WTC11 (cell line): ENCODE data around the gene IL21R. TPM values are rescaled to one million over a fixed set of nuclear protein-coding genes. Genes with fewer than 3 reads are reported as not detected.

Source experiments
- ATAC-seq: fragments of 200-7000 bp; cut with Tn5 transposase; 2 replicates; pipeline ENCODE4 v1.10.0; 2021; ENCODE audit warnings: mild to moderate bottlenecking, moderate library complexity
- CTCF ChIA-PET: fragments of 300-600 bp; sonication (Branson Sonifier 250); formaldehyde crosslinking; loops from one replicate; lab custom pipeline; 2021; ENCODE audit warnings: antibody characterized with exemption; lab: Charles Lee
- POLR2A ChIA-PET: fragments of 350-600 bp; sonication (Branson Sonifier 250); formaldehyde crosslinking; loops from one replicate; lab custom pipeline; 2021; ENCODE audit warnings: antibody characterized with exemption; lab: Charles Lee
- DNase-seq: peaks from one replicate; pipeline ENCODE4 v3.0.0; 2021; ENCODE audit warnings: low spot score
- H3K27ac Mint-ChIP-seq: 2 replicates; pipeline ENCODE4 v1.8.0; 2021; ENCODE audit warnings: mixed read lengths
- H3K27me3 Mint-ChIP-seq: 2 replicates; pipeline ENCODE4 v1.8.0; 2021; ENCODE audit warnings: low read depth, mild to moderate bottlenecking, moderate library complexity, mixed read lengths
- H3K36me3 Mint-ChIP-seq: 2 replicates; pipeline ENCODE4 v1.8.0; 2021; ENCODE audit warnings: mixed read lengths
- H3K4me1 Mint-ChIP-seq: 2 replicates; pipeline ENCODE4 v1.8.0; 2022; ENCODE audit warnings: mixed read lengths
- H3K4me3 Mint-ChIP-seq: 2 replicates; pipeline ENCODE4 v1.8.0; 2021; ENCODE audit warnings: mild to moderate bottlenecking, moderate library complexity, mixed read lengths
- H3K9me3 Mint-ChIP-seq: 2 replicates; pipeline ENCODE4 v1.8.0; 2021; ENCODE audit warnings: mixed read lengths
- CTCF ChIP-seq: fragments of 200-600 bp; IDR thresholded peaks from 2 replicates; pipeline ENCODE4 v1.8.0; 2022; ENCODE audit warnings: antibody characterized with exemption
- ETV6 ChIP-seq: sonication (generic); formaldehyde crosslinking; IDR thresholded peaks from 2 replicates; pipeline ENCODE4 v1.8.1; 2022; ENCODE audit warnings: mild to moderate bottlenecking, missing genetic modification reagents
- FOXK1 ChIP-seq: sonication (generic); formaldehyde crosslinking; IDR thresholded peaks from 2 replicates; pipeline ENCODE4 v1.8.0; 2022; ENCODE audit warnings: mild to moderate bottlenecking, moderate library complexity, missing genetic modification reagents
- GABPB1 ChIP-seq: sonication (generic); formaldehyde crosslinking; IDR thresholded peaks from 2 replicates; pipeline ENCODE4 v1.8.1; 2023; ENCODE audit warnings: mild to moderate bottlenecking, missing genetic modification reagents
- GTF2I ChIP-seq: fragments of 250-450 bp; sonication (Bioruptor Pico); conservative IDR thresholded peaks from 2 replicates; pipeline ENCODE4 v1.4.0; 2021; ENCODE audit warnings: mild to moderate bottlenecking
- IRF2 ChIP-seq: sonication (generic); formaldehyde crosslinking; IDR thresholded peaks from 2 replicates; pipeline ENCODE4 v1.8.0; 2022; ENCODE audit warnings: low read depth, missing genetic modification reagents, borderline replicate concordance
- MAX ChIP-seq: sonication (generic); formaldehyde crosslinking; IDR thresholded peaks from 2 replicates; pipeline ENCODE4 v1.8.0; 2022; ENCODE audit warnings: mild to moderate bottlenecking, missing genetic modification reagents
- MLX ChIP-seq: sonication (generic); formaldehyde crosslinking; IDR thresholded peaks from 2 replicates; pipeline ENCODE4 v1.8.1; 2023; ENCODE audit warnings: mild to moderate bottlenecking, missing genetic modification reagents, moderate library complexity
- NFATC4 ChIP-seq: fragments of 250-450 bp; sonication (Bioruptor Pico); IDR thresholded peaks from 2 replicates; pipeline ENCODE4 v1.9.0; 2021; ENCODE audit warnings: mild to moderate bottlenecking
- NFE2L1 ChIP-seq: sonication (generic); formaldehyde crosslinking; IDR thresholded peaks from 2 replicates; pipeline ENCODE4 v1.8.1; 2023; ENCODE audit warnings: missing genetic modification reagents
- NFYB ChIP-seq: sonication (generic); formaldehyde crosslinking; conservative IDR thresholded peaks from 2 replicates; pipeline ENCODE4 v1.8.0; 2022; ENCODE audit warnings: low read depth, missing genetic modification reagents
- NR1H2 ChIP-seq: sonication (generic); formaldehyde crosslinking; IDR thresholded peaks from 2 replicates; pipeline ENCODE4 v1.9.0; 2021; ENCODE audit warnings: mild to moderate bottlenecking, moderate library complexity, missing genetic modification reagents
- SMAD4 ChIP-seq: sonication (generic); formaldehyde crosslinking; IDR thresholded peaks from 2 replicates; pipeline ENCODE4 v1.8.0; 2022; ENCODE audit warnings: mild to moderate bottlenecking, missing genetic modification reagents
- TCF7 ChIP-seq: sonication (generic); formaldehyde crosslinking; IDR thresholded peaks from 2 replicates; pipeline ENCODE4 v1.8.0; 2022; ENCODE audit warnings: mild to moderate bottlenecking, low read depth, missing genetic modification reagents, moderate library complexity
- TEAD4 ChIP-seq: sonication (generic); formaldehyde crosslinking; IDR thresholded peaks from 2 replicates; pipeline ENCODE4 v1.8.0; 2022; ENCODE audit warnings: mild to moderate bottlenecking, missing genetic modification reagents
- ZNF219 ChIP-seq: sonication (generic); formaldehyde crosslinking; IDR thresholded peaks from 2 replicates; pipeline ENCODE4 v1.8.0; 2023; ENCODE audit warnings: missing genetic modification reagents, mild to moderate bottlenecking, borderline replicate concordance
- ZNF281 ChIP-seq: sonication (generic); formaldehyde crosslinking; IDR thresholded peaks from 2 replicates; pipeline ENCODE4 v1.8.0; 2023; ENCODE audit warnings: mild to moderate bottlenecking, missing genetic modification reagents
- ZNF416 ChIP-seq: fragments of 250-450 bp; sonication (Bioruptor Pico); IDR thresholded peaks from 2 replicates; pipeline ENCODE4 v1.9.0; 2021; ENCODE audit warnings: mild to moderate bottlenecking, inconsistent platforms
- ZNF671 ChIP-seq: fragments of 250-450 bp; sonication (Bioruptor Pico); IDR thresholded peaks from 2 replicates; pipeline ENCODE4 v1.8.0; 2021; ENCODE audit warnings: mild to moderate bottlenecking
- total RNA-seq: library from RNA; stranded (reverse); gene quantifications from 3 replicates; pipeline ENCODE4 v1.2.3, GENCODE V29; 2021
- TF ChIP-seq, protein P1 (sequence below): fragments of 250-450 bp; sonication (Bioruptor Pico); IDR thresholded peaks from 2 replicates; pipeline ENCODE4 v1.8.0; 2021; ENCODE audit warnings: mild to moderate bottlenecking
- TF ChIP-seq, protein P2 (sequence below): sonication (generic); formaldehyde crosslinking; IDR thresholded peaks from 2 replicates; pipeline ENCODE4 v1.8.0; 2022; ENCODE audit warnings: mild to moderate bottlenecking, missing genetic modification reagents
- TF ChIP-seq, protein P3 (sequence below): sonication (generic); formaldehyde crosslinking; IDR thresholded peaks from 2 replicates; pipeline ENCODE4 v1.8.0; 2022; ENCODE audit warnings: mild to moderate bottlenecking, missing genetic modification reagents
- TF ChIP-seq, protein P4 (sequence below): sonication (generic); formaldehyde crosslinking; IDR thresholded peaks from 2 replicates; pipeline ENCODE4 v1.8.0; 2023; ENCODE audit warnings: missing genetic modification reagents
- TF ChIP-seq, protein P5 (sequence below): fragments of 250-450 bp; sonication (Bioruptor Pico); conservative IDR thresholded peaks from 2 replicates; pipeline ENCODE4 v1.9.0; 2021; ENCODE audit warnings: mild to moderate bottlenecking

Gene IL21R
- total RNA-seq, 1 experiment from 2014 or later: 0.70 TPM

DNA sequence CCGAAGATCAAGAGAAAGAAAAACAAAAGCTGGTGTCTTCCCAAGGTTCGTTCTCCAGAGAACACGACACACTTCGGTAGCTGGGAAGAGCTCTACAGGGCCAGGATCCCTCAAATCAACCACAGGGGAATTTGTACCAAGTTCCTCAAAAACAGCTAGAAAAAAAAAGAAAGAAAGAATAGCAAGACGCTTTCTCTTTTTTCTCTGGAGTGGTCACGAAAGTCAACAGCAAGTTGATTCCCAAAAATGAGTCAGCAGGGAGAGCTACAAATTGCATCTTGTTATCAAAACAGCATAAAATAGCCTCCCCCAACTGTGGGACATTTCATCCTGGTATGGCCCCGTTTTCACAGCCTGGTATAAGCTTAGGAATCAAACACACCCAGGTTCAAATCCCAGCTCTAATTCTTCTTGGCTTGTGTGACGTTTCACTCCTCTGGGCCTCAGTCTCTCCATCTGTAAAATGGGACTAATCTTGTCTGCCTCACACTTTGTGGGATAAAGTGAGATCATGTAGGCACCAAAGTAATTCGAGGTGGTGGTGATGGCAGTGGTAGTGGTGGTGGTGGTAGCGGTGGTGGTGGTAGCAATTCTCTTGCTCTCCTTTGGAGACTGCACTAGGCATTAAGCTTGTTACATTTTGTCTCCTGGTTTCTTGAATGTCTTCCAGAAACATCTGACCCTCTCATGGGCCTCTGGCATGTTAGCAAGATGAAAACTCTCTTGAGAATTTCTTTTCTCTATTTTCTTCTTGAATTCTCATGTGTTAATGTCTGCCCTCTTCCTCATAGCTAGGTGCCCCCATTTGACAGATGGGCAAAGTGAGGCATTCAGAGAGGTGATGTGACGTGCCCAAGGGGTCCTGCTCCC, 988 bp upstream of the IL21R start (continued):
- TF ChIP-seq IRF2 (CRISPR knock-in tag) (no peak), ETV6 (CRISPR knock-in tag) (no peak), ZNF416 (CRISPR knock-in tag) (no peak), SMAD4 (CRISPR knock-in tag) (no peak), GTF2I (CRISPR knock-in tag) (no peak), ZNF671 (CRISPR knock-in tag) (no peak), NFE2L1 (CRISPR knock-in tag) (no peak), FOXK1 (CRISPR knock-in tag) (no peak), NFATC4 (CRISPR knock-in tag) (no peak)
- TF ChIP-seq, protein P1, sequence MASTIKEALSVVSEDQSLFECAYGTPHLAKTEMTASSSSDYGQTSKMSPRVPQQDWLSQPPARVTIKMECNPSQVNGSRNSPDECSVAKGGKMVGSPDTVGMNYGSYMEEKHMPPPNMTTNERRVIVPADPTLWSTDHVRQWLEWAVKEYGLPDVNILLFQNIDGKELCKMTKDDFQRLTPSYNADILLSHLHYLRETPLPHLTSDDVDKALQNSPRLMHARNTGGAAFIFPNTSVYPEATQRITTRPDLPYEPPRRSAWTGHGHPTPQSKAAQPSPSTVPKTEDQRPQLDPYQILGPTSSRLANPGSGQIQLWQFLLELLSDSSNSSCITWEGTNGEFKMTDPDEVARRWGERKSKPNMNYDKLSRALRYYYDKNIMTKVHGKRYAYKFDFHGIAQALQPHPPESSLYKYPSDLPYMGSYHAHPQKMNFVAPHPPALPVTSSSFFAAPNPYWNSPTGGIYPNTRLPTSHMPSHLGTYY (CRISPR knock-in tag): no peak
- TF ChIP-seq, all 79 proteins: peak for 0

- POLR2A ChIA-PET: no interaction called here
- H3K4me3 Mint-ChIP-seq: no peak overlapping the region
- DNase-seq: no peak
- peaks cover 4% of the 10 kb centered on the region; the same call in 1 of the 2 replicates for H3K9me3 Mint-ChIP-seq
- TF ChIP-seq ZNF281 (CRISPR knock-in tag): no peak
- no peak for TF ChIP-seq ZNF219
- TF ChIP-seq NFYB (CRISPR knock-in tag): no peak
- TF ChIP-seq, protein P2, sequence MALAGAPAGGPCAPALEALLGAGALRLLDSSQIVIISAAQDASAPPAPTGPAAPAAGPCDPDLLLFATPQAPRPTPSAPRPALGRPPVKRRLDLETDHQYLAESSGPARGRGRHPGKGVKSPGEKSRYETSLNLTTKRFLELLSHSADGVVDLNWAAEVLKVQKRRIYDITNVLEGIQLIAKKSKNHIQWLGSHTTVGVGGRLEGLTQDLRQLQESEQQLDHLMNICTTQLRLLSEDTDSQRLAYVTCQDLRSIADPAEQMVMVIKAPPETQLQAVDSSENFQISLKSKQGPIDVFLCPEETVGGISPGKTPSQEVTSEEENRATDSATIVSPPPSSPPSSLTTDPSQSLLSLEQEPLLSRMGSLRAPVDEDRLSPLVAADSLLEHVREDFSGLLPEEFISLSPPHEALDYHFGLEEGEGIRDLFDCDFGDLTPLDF (CRISPR knock-in tag): no peak
- TF ChIP-seq MAX: no peak
- TF ChIP-seq GABPB1 (CRISPR knock-in tag): no peak
- TF ChIP-seq MLX (CRISPR knock-in tag): no peak
- no peak for TF ChIP-seq TEAD4 (CRISPR knock-in tag)
- TF ChIP-seq CTCF: no peak
- no peak for TF ChIP-seq TCF7 (CRISPR knock-in tag)
- TF ChIP-seq NR1H2 (CRISPR knock-in tag): no peak
- TF ChIP-seq, protein P3, sequence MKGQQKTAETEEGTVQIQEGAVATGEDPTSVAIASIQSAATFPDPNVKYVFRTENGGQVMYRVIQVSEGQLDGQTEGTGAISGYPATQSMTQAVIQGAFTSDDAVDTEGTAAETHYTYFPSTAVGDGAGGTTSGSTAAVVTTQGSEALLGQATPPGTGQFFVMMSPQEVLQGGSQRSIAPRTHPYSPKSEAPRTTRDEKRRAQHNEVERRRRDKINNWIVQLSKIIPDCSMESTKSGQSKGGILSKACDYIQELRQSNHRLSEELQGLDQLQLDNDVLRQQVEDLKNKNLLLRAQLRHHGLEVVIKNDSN (CRISPR knock-in tag): no peak
- TF ChIP-seq, protein P4, sequence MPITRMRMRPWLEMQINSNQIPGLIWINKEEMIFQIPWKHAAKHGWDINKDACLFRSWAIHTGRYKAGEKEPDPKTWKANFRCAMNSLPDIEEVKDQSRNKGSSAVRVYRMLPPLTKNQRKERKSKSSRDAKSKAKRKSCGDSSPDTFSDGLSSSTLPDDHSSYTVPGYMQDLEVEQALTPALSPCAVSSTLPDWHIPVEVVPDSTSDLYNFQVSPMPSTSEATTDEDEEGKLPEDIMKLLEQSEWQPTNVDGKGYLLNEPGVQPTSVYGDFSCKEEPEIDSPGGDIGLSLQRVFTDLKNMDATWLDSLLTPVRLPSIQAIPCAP (CRISPR knock-in tag): no peak
- TF ChIP-seq, protein P5, sequence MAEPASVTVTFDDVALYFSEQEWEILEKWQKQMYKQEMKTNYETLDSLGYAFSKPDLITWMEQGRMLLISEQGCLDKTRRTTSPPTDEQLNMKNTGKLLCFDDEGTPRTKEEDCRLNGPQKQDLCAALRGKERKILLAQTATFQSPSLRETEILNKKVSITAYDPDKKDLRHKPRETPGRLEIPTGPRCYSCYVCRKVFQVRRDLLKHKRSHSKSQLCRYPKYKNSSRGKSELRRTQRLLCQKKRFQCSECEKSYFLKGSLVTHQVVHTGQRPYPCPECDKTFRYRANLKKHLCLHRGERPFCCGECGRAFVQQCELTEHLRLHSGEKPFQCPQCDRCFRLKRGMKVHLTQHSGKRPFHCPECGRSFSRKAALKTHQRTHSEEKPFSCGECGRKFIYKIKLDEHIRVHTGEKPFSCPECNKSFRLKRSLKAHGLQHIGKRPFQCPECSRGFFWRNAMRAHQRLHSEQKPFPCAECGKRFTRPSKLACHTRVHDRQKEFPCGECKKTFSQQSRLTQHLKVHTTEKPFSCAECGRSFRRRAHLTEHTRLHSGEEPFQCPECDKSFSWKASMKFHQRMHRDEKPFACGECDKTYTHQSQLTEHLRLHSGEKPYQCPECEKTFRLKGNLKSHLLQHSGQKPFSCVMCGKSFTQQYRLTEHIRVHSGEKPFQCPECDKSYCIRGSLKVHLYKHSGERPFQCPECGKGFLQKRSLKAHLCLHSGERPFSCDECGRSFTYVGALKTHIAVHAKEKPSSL (CRISPR knock-in tag): no peak
- TF ChIP-seq, all 79 proteins: peak for 0
- Mint-ChIP-seq H3K36me3 (no peaks in the 10 kb centered on the region), H3K4me1 (peaks cover 22% of the 10 kb centered on the region), H3K27ac (no peak overlapping the region), H3K27me3 (no peaks in the 10 kb centered on the region)
- no peak for ATAC-seq
- CTCF ChIA-PET: no interaction called here
Measured at GRCh38 chr16:27402569-27402963, 592 bp downstream of the IL21R start.
